Neural progenitor cell (in vitro differentiated cells): ENCODE measurements around the gene CLCF1. TPM values are rescaled to one million over a fixed set of nuclear protein-coding genes. Genes with fewer than 3 reads are reported as not detected.

Experiments
- DNase-seq: peaks from one replicate; pipeline ENCODE4 v3.0.0-alpha.2; 2016; ENCODE audit warnings: low spot score
- H2AFZ ChIP-seq: fragments of 200-600 bp; sonication (generic); replicated peaks from 2 replicates; pipeline ENCODE4 v1.6.1; 2016; ENCODE audit warnings: antibody characterized with exemption
- H3F3A ChIP-seq: fragments of 200-600 bp; sonication (generic); 2 replicates; pipeline ENCODE4 v1.6.1; 2016; ENCODE audit warnings: antibody characterized with exemption, low read depth
- H3K27ac ChIP-seq: fragments of 200-600 bp; sonication (generic); 2 replicates; pipeline ENCODE4 v1.5.1; 2016; ENCODE audit warnings: mild to moderate bottlenecking
- H3K27me3 ChIP-seq: fragments of 200-600 bp; sonication (generic); 2 replicates; pipeline ENCODE4 v1.6.1; 2016; ENCODE audit warnings: mild to moderate bottlenecking, moderate library complexity
- H3K36me3 ChIP-seq: fragments of 200-600 bp; sonication (generic); 2 replicates; pipeline ENCODE4 v1.5.1; 2016
- H3K4me1 ChIP-seq: fragments of 200-600 bp; sonication (generic); 2 replicates; pipeline ENCODE4 v1.6.1; 2016; ENCODE audit warnings: mixed run types
- H3K4me2 ChIP-seq: fragments of 200-600 bp; sonication (generic); 2 replicates; pipeline ENCODE4 v1.6.1; 2016
- H3K4me3 ChIP-seq: fragments of 200-600 bp; sonication (generic); 2 replicates; pipeline ENCODE4 v1.5.1; 2016
- H3K79me2 ChIP-seq: fragments of 200-600 bp; sonication (generic); 2 replicates; pipeline ENCODE4 v1.6.1; 2016; ENCODE audit warnings: low read depth
- H3K9ac ChIP-seq: fragments of 200-600 bp; sonication (generic); 2 replicates; pipeline ENCODE4 v1.6.1; 2016
- H3K9me3 ChIP-seq: fragments of 200-600 bp; sonication (generic); 2 replicates; pipeline ENCODE4 v1.5.1; 2016; ENCODE audit warnings: low read depth
- H4K20me1 ChIP-seq: fragments of 200-600 bp; sonication (generic); 2 replicates; pipeline ENCODE4 v1.6.1; 2016; ENCODE audit warnings: low read depth
- H3K27ac Mint-ChIP-seq: 3 replicates; pipeline ENCODE4 v1.8.0; 2021; ENCODE audit warnings: mixed read lengths
- H3K27me3 Mint-ChIP-seq: 2 replicates; pipeline ENCODE4 v1.8.0; 2022; ENCODE audit warnings: low read depth, mild to moderate bottlenecking, inconsistent platforms, moderate library complexity, mixed read lengths; ENCODE audit not compliant: insufficient read depth
- H3K36me3 Mint-ChIP-seq: 3 replicates; pipeline ENCODE4 v1.8.0; 2021; ENCODE audit warnings: mixed read lengths
- H3K4me1 Mint-ChIP-seq: 3 replicates; pipeline ENCODE4 v1.8.0; 2021; ENCODE audit warnings: mixed read lengths
- H3K4me3 Mint-ChIP-seq: 3 replicates; pipeline ENCODE4 v1.8.0; 2021; ENCODE audit warnings: mild to moderate bottlenecking, moderate library complexity, mixed read lengths
- H3K9me3 Mint-ChIP-seq: 3 replicates; pipeline ENCODE4 v1.8.0; 2020; ENCODE audit warnings: mixed read lengths
- CTCF ChIP-seq: fragments of 200-600 bp; sonication (generic); IDR thresholded peaks from 2 replicates; pipeline ENCODE4 v1.5.1; 2017; ENCODE audit warnings: antibody characterized with exemption, mild to moderate bottlenecking
- EZH2 ChIP-seq: fragments of 200-600 bp; sonication (generic); IDR thresholded peaks from 2 replicates; pipeline ENCODE4 v1.6.1; 2017; ENCODE audit warnings: antibody characterized with exemption, mild to moderate bottlenecking, moderate library complexity
- EZH2phosphoT487 ChIP-seq: fragments of 200-600 bp; sonication (generic); IDR thresholded peaks from 2 replicates; pipeline ENCODE4 v1.6.1; 2017; ENCODE audit warnings: antibody characterized with exemption
- total RNA-seq: library from RNA; depleted of rRNA; stranded (reverse); fragments of >200 nt; gene quantifications from 2 replicates; pipeline ENCODE4 v1.2.3, GENCODE V29; 2015; ENCODE audit warnings: low replicate concordance

The CLCF1 gene
- total RNA-seq, 1 donor from 2014 or later: 2.0 TPM

GRCh38 chr11:67418476-67419281 is 45.3 kb upstream of the CLCF1 start:
- H3K27ac Mint-ChIP-seq: no peak overlapping the region
- no peak for TF ChIP-seq EZH2
- no peak for TF ChIP-seq CTCF
- no peak for TF ChIP-seq EZH2phosphoT487
- no peak overlapping the region for H3K9ac ChIP-seq

GRCh38 chr11:67417425-67417824 is 44.0 kb upstream of the CLCF1 start:
- Histone ChIP-seq H4K20me1 (no peaks in the 10 kb centered on the region), H3F3A (peaks cover 17% of the 10 kb centered on the region), H3K4me2 (no peak overlapping the region), H3K4me1 (peaks cover 9% of the 10 kb centered on the region), H3K79me2 (no peaks in the 10 kb centered on the region), H3K4me3 (no peak overlapping the region), H2AFZ (no peak overlapping the region), H3K36me3 (no peaks in the 10 kb centered on the region), H3K27me3 (peaks cover 56% of the 10 kb centered on the region), H3K9me3 (no peaks in the 10 kb centered on the region), H3K27ac (no peak overlapping the region), H3K9ac (no peak overlapping the region)
- no peaks in the 10 kb centered on the region for H3K9me3 Mint-ChIP-seq
- peaks cover 22% of the 10 kb centered on the region for H3K4me1 Mint-ChIP-seq
- no peak overlapping the region for H3K27ac Mint-ChIP-seq
- DNase-seq: no peak
- TF ChIP-seq EZH2: no peak
- no peak for TF ChIP-seq EZH2phosphoT487
- TF ChIP-seq CTCF: no peak
- no peaks in the 10 kb centered on the region for H3K36me3 Mint-ChIP-seq
- H3K4me3 Mint-ChIP-seq: no peak overlapping the region
- peaks cover 23% of the 10 kb centered on the region for H3K27me3 Mint-ChIP-seq

More at GRCh38 chr11:67418476-67419281, 45.3 kb upstream of the CLCF1 start:
- Mint-ChIP-seq H3K9me3 (no peaks in the 10 kb centered on the region), H3K36me3 (no peaks in the 10 kb centered on the region), H3K4me1 (peaks cover 24% of the 10 kb centered on the region), H3K4me3 (no peak overlapping the region), H3K27me3 (peaks cover 25% of the 10 kb centered on the region)
- Histone ChIP-seq H3K36me3 (no peaks in the 10 kb centered on the region), H3K27ac (no peak overlapping the region), H3K4me2 (no peak overlapping the region), H3K9me3 (no peaks in the 10 kb centered on the region), H2AFZ (no peak overlapping the region), H3K4me3 (no peak overlapping the region), H3K27me3 (peaks cover 56% of the 10 kb centered on the region), H3K79me2 (no peaks in the 10 kb centered on the region), H3F3A (peaks cover 13% of the 10 kb centered on the region), H4K20me1 (no peaks in the 10 kb centered on the region), H3K4me1 (peaks cover 9% of the 10 kb centered on the region)
- no peak for DNase-seq

- H3K9ac ChIP-seq: no peak overlapping the region
- Mint-ChIP-seq H3K36me3 (no peaks in the 10 kb centered on the region), H3K27me3 (peaks cover 26% of the 10 kb centered on the region)
Measured at GRCh38 chr11:67416416-67417335, 43.3 kb upstream of the CLCF1 start.

More at GRCh38 chr11:67416416-67417335, 43.3 kb upstream of the CLCF1 start:
- Mint-ChIP-seq H3K4me1 (peaks cover 22% of the 10 kb centered on the region), H3K9me3 (no peaks in the 10 kb centered on the region), H3K27ac (no peak overlapping the region), H3K4me3 (peak overlapping the region; percentile 64)
- H3K4me1 ChIP-seq: peaks cover 10% of the 10 kb centered on the region
- no peak overlapping the region for H3K27ac ChIP-seq
- no peaks in the 10 kb centered on the region for H3K79me2 ChIP-seq
- no peak overlapping the region for H3K4me3 ChIP-seq
- H4K20me1 ChIP-seq: no peaks in the 10 kb centered on the region
- TF ChIP-seq EZH2phosphoT487 (no peak), CTCF (no peak), EZH2 (no peak)
- H3K27me3 ChIP-seq: peaks cover 56% of the 10 kb centered on the region
- DNase-seq: no peak
- no peaks in the 10 kb centered on the region for H3K36me3 ChIP-seq
- H2AFZ ChIP-seq: no peak overlapping the region
- no peaks in the 10 kb centered on the region for H3K9me3 ChIP-seq
- no peak overlapping the region for H3K4me2 ChIP-seq
- peaks cover 17% of the 10 kb centered on the region for H3F3A ChIP-seq
